ENCODE data around the gene VPS51.

DNA sequence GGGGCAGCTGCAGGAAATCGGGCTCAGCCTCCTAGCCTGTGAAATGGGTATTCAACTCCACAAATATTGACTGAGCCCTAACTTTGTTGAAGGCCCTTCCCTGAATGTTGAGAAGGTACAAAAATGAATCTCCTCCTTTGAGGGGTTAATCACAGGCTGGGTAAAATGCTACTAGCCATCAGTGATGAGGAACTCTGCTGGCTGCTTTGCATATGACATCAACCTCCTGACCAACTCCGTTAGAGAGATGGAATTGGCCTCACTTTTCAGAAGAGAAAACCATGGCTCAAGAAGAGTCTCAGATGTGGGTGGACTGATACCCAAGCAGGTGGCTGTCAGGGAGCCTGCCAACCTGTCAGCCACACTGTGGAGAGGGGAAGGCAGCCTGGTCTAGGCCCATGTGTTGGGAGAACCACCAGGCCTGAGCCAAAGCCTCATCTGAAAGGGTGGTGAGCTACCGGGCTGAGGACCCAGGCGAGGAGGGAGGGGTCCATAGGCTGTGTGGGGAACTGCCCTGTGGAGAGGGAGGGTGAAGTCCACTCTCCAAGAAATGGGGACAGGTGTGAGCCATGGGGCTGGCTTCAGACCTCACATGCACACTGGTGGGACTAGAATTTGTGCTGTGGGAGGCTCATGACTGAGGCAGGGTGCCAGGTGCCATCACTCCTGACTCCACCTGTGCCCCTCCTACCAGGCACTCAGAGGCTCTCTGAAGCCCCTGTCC is 23.9 kb upstream of the VPS51 start:
- TF ChIP-seq, protein P1, sequence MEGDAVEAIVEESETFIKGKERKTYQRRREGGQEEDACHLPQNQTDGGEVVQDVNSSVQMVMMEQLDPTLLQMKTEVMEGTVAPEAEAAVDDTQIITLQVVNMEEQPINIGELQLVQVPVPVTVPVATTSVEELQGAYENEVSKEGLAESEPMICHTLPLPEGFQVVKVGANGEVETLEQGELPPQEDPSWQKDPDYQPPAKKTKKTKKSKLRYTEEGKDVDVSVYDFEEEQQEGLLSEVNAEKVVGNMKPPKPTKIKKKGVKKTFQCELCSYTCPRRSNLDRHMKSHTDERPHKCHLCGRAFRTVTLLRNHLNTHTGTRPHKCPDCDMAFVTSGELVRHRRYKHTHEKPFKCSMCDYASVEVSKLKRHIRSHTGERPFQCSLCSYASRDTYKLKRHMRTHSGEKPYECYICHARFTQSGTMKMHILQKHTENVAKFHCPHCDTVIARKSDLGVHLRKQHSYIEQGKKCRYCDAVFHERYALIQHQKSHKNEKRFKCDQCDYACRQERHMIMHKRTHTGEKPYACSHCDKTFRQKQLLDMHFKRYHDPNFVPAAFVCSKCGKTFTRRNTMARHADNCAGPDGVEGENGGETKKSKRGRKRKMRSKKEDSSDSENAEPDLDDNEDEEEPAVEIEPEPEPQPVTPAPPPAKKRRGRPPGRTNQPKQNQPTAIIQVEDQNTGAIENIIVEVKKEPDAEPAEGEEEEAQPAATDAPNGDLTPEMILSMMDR (conservative IDR thresholded peaks at IDR 0.05; ENCODE audit: low read depth in 2 of 2): no peak
- TF ChIP-seq ZNF114 (CRISPR knock-in tag; IDR thresholded peaks at IDR 0.05) (no peak), EZH2phosphoT487 (IDR thresholded peaks at IDR 0.05; ENCODE audit: unreplicated experiment) (no peak)
- TF ChIP-seq, protein P2, sequence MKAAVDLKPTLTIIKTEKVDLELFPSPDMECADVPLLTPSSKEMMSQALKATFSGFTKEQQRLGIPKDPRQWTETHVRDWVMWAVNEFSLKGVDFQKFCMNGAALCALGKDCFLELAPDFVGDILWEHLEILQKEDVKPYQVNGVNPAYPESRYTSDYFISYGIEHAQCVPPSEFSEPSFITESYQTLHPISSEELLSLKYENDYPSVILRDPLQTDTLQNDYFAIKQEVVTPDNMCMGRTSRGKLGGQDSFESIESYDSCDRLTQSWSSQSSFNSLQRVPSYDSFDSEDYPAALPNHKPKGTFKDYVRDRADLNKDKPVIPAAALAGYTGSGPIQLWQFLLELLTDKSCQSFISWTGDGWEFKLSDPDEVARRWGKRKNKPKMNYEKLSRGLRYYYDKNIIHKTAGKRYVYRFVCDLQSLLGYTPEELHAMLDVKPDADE (IDR thresholded peaks at IDR 0.05): no peak
